ENCODE measurements around the gene FBXL15. TPM values are rescaled to one million over a fixed set of nuclear protein-coding genes. Genes with fewer than 3 reads are reported as not detected.

FBXL15 gene
- total RNA-seq: 14.6 and 15.1 TPM in 2 replicates

GRCh38 chr10:102420714-102421506 lies at the start of gene FBXL15:
FBXL15 (plus strand) TSS chr10:102420836; CDS start chr10:102421130, 294 bp downstream.
- intact Hi-C loops (cut with micrococcal nuclease): loop anchor here (1.0 to 10.0 kb wide), 11 partner anchors 11 to 356 kb away; partner anchors contain the start of genes ACTR1A, CUEDC2, HPS6 and NOLC1

GRCh38 chr10:102371295-102371694 lies 49.3 kb upstream of the FBXL15 start:
- intact Hi-C loops (cut with micrococcal nuclease): no loop called here

GRCh38 chr10:102375250-102375649 lies 45.4 kb upstream of the FBXL15 start:
- intact Hi-C loops (cut with micrococcal nuclease): no loop called here

- intact Hi-C loops (cut with micrococcal nuclease): no loop called here
These were observed 44.8 kb upstream of the FBXL15 start for GRCh38 chr10:102375867-102376266.

- intact Hi-C loops (cut with micrococcal nuclease): no loop called here
These were observed 43.7 kb upstream of the FBXL15 start for GRCh38 chr10:102376901-102377300.

- intact Hi-C loops (cut with micrococcal nuclease): no loop called here
These were observed 41.3 kb upstream of the FBXL15 start for GRCh38 chr10:102379383-102379782.

- intact Hi-C loops (cut with micrococcal nuclease): no loop called here
These were observed 38.7 kb upstream of the FBXL15 start for GRCh38 chr10:102381983-102382382.

GRCh38 chr10:102382871-102383270 lies 37.8 kb upstream of the FBXL15 start:
- intact Hi-C loops (cut with micrococcal nuclease): no loop called here

- intact Hi-C loops (cut with micrococcal nuclease): no loop called here
These were observed 36.6 kb upstream of the FBXL15 start for GRCh38 chr10:102384053-102384452.

GRCh38 chr10:102384606-102385429 lies 35.8 kb upstream of the FBXL15 start:
- intact Hi-C loops (cut with micrococcal nuclease): no loop called here

- intact Hi-C loops (cut with micrococcal nuclease): loop anchor here (10.0 kb wide), 1 partner anchor 525 kb away; the partner anchor contains the start of gene CNNM2
These were observed 30.7 kb upstream of the FBXL15 start for GRCh38 chr10:102389894-102390293.

GRCh38 chr10:102392306-102392705 lies 28.3 kb upstream of the FBXL15 start:
- intact Hi-C loops (cut with micrococcal nuclease): loop anchor here (10.0 kb wide), 1 partner anchor 522 kb away; the partner anchor contains the start of gene CNNM2

GRCh38 chr10:102393411-102394078 lies 27.1 kb upstream of the FBXL15 start:
- intact Hi-C loops (cut with micrococcal nuclease): loop anchor here (1.0 to 10.0 kb wide), 13 partner anchors 28 to 973 kb away; partner anchors contain the start of genes BORCS7, CNNM2, GBF1 and NOLC1

GRCh38 chr10:102394079-102394800 lies 26.4 kb upstream of the FBXL15 start:
- intact Hi-C loops (cut with micrococcal nuclease): loop anchor here (1.0 to 10.0 kb wide), 13 partner anchors 27 to 973 kb away; partner anchors contain the start of genes BORCS7, CNNM2, GBF1 and NOLC1

- intact Hi-C loops (cut with micrococcal nuclease): loop anchor here (1.0 to 10.0 kb wide), 20 partner anchors 14 to 1727 kb away; partner anchors contain the start of genes BORCS7, CNNM2, CUEDC2 and GBF1
These were observed 25.7 kb upstream of the FBXL15 start for GRCh38 chr10:102394801-102395399.

GRCh38 chr10:102395400-102396316 lies 25.0 kb upstream of the FBXL15 start, which contains the start of gene NFKB2:
NFKB2 (plus strand) TSS chr10:102395705; CDS start chr10:102395960, 255 bp downstream.
- intact Hi-C loops (cut with micrococcal nuclease): loop anchor here (1.0 to 10.0 kb wide), 10 partner anchors 14 to 1727 kb away; partner anchors contain the start of genes CNNM2, CUEDC2, OGA and PPRC1

- intact Hi-C loops (cut with micrococcal nuclease): loop anchor here (5.0 to 10.0 kb wide), 2 partner anchors 519 to 1726 kb away; partner anchors contain the start of genes CNNM2 and SFR1
These were observed 24.4 kb upstream of the FBXL15 start for GRCh38 chr10:102396317-102396650.

- intact Hi-C loops (cut with micrococcal nuclease): loop anchor here (5.0 to 10.0 kb wide), 2 partner anchors 518 to 1726 kb away; partner anchors contain the start of genes CNNM2 and SFR1
These were observed 23.9 kb upstream of the FBXL15 start for GRCh38 chr10:102396730-102397151.
